Activated CD8-positive, alpha-beta memory T cell treated with anti-CD3 and anti-CD28 coated beads for 36 hours (primary cell): Measurements from ENCODE around the gene MEOX2. TPM values are rescaled to one million over a fixed set of nuclear protein-coding genes. Genes with fewer than 3 reads are reported as not detected.

Experiments used
- CTCF ChIA-PET: fragments of 350-600 bp; sonication (Branson Sonifier 250); formaldehyde crosslinking; loops from one replicate; lab custom pipeline; 2021; ENCODE audit warnings: antibody characterized with exemption; lab: Charles Lee
- POLR2A ChIA-PET: fragments of 350-600 bp; sonication (Branson Sonifier 250); formaldehyde crosslinking; loops from one replicate; lab custom pipeline; 2021; ENCODE audit warnings: antibody characterized with exemption; lab: Charles Lee
- total RNA-seq, 2 experiments: library from RNA; stranded (reverse); gene quantifications; one replicate each; pipeline ENCODE4 v1.2.3, GENCODE V29; 2021

Gene MEOX2
- total RNA-seq, result not detected

DNA sequence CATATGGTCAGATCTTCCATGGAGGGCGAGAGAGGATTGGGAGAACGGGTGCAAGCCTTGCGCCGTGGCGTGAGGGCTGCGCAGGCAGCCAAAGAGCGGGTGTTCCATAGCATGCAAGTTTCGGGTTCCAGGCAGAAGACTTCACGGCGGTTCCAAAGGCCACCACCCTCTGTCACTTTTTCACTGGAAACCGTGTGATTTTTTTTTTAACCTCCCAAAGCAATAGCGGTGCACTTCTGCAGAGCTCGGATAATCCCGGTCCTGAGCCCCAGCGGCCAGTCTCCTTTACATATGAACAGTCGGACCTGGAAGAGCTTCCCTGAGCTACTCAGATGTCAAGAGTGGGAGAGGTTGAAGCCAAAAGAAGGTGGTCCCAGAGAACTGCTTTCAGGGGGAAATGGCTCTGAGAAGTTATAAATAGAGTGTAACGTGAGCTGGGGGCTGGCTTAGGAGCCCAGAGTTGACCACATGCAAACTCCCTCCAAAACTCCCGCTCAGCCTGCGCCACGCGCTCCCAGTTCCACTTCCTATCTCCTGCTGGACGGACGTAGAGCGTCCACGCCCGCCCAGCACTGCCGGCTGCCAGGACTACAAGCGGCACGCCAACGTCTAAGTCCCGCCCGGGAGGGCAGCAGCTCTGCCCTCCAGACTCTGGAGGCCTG, at the start of gene MEOX2:
Gene MEOX2 (minus strand): TSS at position 389 of the 662 bp plus-strand sequence. CDS start 281 bp downstream, at position 108.
- CTCF ChIA-PET, result no interaction called here
- POLR2A ChIA-PET, result no interaction called here

DNA sequence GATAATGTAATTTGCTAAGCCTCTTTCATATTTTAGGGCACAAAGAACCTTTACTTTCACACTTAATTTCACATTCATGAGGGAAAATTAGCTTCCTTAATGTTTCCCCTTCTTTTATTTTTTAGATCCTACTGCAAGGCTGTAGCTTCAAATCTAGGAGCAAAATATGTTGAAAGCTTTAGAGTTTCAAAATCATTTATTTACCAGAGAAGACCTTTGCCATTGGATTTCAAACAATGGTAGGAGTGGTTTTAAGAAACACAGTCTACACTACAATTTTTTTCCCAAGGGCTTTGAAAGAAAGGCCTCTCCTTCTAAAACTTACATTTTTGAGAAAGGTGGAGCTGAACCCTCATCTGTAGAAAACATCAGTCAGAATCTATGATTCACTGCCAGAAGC, 43.3 kb upstream of the MEOX2 start:
- POLR2A ChIA-PET, result no interaction called here

DNA sequence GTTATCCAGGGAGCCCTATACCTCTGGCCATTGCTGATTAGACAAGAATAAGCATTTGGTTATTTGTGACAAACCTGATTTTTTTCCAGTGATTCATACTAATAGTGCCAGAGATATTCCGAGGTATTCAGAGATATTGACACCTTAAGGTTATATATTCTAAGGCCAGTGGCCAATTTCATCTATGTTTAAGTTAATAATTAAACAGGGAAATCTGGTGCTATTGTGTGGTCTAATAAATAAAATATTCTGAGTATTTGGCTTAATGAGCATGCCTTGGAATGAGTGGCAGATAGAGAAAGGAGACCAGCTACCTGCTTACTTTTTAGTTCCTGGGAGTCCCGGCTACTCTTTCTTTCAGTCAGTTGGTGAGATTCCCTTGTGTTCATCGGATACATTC, 38.6 kb upstream of the MEOX2 start:
- ChIA-PET CTCF (no interaction called here), POLR2A (no interaction called here)

More for the DNA sequence above, 43.3 kb upstream of the MEOX2 start:
- CTCF ChIA-PET, result no interaction called here

DNA sequence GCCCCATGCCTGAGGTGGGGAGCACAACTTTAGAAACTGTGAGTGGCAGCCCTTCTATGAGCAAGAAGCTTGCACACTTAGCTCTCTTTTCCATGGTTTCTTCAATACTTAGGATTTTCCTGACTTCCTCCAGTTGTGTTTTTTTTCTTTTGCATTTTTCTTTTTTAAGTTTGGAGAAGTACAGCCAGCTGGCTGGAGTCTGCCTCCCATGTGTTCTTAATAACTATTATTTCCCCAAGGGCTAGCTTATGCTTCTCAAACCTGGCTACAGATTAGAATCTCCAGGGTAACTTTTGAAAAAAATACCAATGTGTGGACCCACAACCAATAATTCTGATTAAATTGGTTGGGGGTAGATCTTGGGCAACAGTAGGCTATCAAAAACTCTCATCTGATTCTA, 37.4 kb upstream of the MEOX2 start:
- CTCF ChIA-PET, result no interaction called here
- POLR2A ChIA-PET, result no interaction called here

DNA sequence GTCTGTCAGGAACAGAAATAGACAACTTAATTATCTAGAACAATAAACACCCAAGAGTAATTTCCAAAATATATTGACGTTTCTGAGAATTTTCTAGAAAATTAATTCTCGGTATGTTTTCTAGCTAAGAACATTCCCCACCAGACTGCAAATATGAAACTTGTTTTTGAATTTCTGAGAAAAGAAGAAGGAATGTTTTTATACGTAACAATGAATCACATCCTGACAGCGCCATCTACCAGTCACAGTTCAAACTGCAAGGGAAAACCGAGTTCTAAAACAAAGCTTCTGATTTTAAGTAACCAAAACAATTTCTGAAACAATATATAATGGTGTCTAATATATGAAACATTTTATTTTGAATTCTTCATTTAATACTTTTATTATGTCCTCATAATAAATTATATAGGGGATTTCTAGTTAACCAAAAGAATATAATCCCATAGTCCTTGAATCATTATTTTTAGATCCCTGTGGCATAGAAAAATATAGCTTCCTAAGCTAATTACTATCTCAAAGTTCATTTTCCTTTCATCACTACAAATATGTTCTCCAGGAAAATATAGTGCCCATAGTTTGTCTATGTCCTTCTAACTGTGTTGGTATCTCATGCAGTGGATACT, 34.5 kb upstream of the MEOX2 start:
- CTCF ChIA-PET, result no interaction called here

DNA sequence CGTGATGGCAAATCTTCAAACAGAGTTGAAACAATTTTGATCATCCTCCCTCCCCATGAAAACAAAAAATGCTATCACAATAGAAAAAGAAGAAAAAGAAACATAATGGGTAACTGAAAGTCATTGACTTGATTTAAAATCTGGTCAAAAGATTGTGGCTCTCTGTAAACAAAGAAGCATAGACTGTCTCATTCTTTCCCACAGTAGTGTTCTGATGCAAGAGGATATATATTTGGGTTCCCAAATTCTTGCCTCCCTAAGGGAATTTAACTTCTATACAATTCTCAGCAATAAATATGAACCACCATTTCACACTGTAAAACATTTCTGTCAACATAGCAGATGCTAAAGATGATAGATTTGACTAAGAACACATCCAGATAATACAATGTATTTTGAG, 32.8 kb upstream of the MEOX2 start:
- POLR2A ChIA-PET, result no interaction called here
- CTCF ChIA-PET, result no interaction called here

More for the DNA sequence above, 34.5 kb upstream of the MEOX2 start:
- POLR2A ChIA-PET, result no interaction called here

DNA sequence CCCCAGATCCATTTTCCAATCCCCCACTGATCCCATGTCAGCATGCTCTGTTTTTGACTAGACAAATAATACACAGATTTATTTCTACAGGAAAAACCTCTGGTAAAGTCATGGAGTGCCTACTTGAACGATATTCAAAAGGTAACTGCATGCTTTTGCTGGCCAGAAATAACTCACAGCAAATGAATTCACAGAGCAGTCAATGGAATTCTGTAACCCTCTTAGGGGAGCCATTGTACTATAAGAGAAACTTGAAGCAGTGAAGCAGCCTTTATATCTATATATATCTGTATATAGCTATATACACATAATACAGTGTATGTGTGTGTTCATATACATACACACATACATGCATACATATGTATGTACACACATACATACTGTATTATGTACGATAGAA, 29.0 kb upstream of the MEOX2 start:
- ChIA-PET POLR2A (no interaction called here), CTCF (no interaction called here)

DNA sequence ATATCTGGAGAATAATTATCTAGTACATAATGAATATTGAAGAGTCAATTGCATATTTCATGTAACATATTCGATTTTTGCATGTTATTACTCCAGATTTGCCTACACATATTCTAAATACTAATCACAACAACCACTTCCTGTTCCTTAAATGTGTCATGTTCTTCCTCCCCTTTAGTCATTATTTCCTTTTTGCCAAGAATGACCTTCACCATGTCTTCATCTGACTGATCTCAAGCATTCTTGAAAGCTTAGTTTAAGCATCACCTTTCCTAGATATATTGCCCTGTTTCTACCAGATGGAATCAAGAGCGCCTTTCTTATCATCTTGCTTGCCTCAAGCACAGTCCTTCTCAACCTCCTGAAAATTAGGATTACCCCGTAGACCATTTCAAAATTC, 23.5 kb upstream of the MEOX2 start:
- ChIA-PET POLR2A (no interaction called here), CTCF (no interaction called here)

DNA sequence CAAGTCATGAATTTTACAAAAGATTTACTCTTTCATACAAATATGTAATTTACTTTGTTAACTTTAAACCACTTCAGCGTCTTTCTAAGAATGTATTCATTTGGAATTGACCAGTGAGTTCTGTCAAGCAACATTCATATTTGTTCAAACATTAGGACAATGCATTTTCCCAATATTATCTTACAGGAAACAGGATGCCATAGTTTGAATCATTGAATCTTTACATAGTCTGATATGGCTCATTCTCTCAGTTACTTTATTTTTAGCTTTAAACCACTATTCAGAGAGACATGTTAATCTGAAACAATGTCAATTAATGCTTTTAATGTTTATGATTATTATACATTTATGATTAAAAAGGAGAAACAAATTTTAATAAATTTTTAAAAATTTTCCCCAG, 21.1 kb upstream of the MEOX2 start:
- CTCF ChIA-PET, result no interaction called here
- POLR2A ChIA-PET, result no interaction called here

DNA sequence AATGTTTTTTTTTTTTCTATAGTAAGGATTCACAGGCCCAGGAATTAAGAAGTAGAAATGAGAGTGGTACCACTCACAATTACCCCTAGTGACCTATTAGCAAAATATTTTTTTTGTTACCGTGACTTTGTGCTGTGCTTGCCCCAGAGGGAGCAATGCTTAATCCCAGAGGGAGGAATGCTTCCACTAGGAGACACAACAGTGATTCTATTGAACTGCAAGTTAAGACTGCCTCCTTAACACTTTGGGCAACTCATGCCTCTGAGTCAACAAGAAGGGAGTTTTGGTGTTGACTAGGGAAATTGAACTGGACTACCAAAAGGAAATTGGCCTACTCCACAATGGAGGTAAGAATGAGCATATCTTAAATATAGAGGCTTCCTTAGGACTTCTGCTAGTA, 17.2 kb upstream of the MEOX2 start:
- ChIA-PET CTCF (no interaction called here), POLR2A (no interaction called here)

DNA sequence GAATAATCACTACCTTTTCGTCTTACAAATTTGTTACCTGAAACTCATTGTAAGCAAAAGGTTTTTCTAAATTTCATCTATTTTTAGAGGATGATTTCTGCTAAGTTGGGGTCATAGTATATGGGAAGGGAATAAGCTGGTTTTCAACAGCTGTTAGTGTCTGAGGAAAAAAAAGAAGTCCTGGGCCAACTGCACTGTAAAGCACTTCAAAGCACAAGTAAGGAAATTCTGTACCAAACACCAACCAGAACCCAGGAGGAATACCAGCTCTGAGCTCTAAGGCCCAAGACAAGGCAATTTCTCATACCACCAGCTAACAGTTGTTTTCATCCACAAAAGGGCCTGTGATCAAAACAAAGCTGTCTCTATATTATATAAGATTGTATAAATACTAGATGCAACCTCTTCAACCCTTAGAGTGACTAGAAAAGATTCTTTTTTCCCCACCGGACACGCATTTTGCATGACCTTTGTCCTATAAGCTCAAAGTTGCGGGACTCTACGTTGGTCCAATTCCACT, 6.1 kb upstream of the MEOX2 start:
- CTCF ChIA-PET, result no interaction called here
- POLR2A ChIA-PET, result no interaction called here

DNA sequence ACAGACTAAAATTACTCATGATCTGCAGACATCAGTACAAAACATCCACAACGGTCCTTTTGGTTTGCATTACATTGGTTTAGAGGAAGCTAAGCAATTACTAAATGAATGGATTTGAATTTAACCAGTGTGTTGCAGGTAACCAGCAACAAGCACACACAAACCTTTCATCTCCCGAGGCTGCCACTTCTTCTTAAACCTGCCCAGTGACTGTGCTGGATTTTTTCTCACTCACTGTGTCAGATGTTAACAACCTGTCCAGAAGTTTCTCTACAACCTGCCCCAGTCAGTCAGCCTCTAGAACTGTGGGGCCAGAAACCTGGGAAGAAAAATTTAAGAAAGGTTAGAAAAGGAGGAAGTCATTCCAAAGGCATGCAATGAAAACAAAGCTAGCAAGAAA, 2.4 kb upstream of the MEOX2 start:
- CTCF ChIA-PET, result no interaction called here
- POLR2A ChIA-PET, result no interaction called here

DNA sequence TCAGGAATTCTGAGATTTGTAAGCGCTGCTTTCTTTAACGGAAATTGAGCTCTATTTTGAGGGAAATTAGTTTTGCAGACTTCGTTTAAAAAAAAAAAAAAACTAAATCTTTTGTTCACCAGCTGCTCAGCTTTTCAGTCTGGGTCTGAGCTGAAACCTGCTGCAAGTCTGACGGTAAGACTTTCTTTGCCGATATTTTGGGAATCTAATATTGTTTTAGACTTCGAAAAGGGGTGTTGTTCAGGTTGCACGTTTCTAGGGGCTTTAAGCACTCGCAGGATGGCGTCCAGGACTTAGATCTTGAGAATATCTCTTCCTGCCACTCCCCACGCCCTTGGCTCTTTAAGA, 1.8 kb upstream of the MEOX2 start:
- CTCF ChIA-PET, result no interaction called here
- POLR2A ChIA-PET, result no interaction called here

DNA sequence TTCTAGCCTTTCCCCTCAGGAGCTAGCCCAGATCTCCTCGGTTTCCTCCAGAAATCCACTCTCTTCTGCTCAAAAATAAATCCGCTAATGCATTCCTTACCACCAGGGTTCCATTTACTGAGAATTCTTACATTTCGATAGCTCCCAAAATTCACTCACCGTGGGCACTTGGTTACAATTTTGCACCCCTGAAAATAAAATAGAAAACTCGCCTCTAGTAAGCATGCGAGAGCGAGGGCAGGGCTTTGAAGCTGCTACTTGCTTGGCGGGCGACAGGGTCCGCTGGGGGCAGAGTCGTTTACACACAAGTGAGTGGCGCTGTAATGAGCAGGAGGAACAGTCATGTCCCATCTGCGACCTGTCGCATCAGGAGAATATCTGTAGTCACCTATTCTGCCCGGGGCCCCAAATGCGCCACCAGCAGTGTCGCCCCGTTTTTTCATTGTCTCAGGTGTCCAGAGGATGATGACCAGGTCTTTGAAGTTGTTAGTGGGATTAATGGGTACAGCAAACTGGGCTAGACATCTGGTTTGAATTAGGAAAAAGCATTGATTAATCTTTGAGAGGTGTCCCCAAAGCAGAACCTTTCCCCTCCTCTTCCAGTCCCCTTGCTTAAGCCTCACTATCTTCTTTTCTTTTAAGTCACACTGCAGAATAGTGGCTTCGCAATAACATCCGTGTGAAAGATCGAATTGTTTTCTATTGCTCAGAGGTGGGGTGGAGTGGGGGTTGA, 1.2 kb upstream of the MEOX2 start:
- POLR2A ChIA-PET, result no interaction called here
- CTCF ChIA-PET, result no interaction called here

DNA sequence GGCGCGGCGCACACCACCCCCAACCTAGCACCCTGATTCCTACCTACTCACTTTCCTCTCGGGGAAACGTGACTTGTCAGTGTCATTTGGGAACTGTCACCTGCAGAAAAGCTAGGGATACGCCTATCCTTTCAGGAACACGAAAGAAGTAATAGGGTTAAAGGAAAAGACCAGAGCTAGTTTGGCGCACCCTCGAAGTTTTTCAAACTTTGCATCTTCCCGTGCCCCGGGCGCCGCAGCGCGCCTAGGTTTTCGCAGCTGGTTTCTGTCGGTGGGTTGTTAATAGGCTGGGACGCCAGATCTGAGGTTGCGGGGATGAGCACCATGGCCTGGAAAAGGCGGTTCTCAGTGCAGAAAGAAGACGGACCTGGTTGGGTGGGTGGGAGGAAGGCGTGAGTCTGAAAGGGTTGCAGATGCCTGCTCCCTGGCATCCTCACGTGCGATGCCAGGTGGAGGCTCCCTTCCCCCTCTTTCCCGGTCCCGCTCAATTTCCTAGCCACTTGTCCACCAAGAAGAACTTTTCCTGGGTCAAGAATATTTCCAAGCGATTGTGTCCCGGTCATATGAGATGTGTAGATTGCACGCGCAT, 568 bp upstream of the MEOX2 start:
- ChIA-PET POLR2A (no interaction called here), CTCF (no interaction called here)

DNA sequence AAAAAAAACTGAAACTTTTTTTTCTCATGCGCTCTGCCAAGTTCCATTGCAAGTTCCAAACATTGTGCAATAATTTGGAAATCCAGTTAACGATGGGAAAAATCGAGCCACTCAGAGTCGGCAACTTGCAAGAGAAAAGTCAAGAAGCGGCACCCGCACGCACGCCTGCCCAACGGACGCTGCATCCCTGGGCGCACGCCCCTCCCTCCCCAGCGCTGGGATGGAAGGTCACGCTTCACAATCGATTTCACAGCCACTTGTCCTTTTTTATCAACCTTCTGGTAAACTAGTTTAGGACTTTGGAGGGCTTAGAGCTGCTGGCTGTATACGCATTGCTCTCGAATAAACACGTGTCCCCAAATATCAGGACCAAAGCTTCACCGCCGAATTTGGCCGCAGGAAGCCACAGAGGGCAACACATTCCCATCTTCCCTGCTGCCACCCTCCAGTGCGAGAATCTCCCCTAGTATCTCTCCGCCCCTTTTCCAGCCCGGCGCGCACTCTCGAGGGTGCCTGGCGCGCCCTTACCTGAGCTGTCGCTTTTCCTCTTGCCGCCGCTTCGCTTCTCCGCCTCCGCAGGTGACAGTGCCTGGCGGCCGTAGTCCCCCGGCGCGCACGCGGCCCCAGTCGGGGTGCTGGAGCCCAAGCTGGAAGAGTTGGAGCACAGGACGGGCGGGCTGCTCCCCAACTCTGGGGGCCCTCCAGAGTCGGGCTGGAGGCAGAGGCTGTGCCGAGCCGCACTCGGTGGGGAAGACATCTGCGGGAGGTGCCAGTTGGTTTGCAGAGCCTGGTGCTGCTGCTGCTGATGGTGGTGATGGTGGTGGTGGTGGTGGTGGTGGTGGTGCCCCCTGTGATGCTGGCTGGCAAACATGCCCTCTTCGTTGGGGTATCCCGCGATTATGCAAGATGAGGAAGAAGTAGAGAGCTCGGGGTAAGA, 857 bp downstream of the MEOX2 start:
- ChIA-PET CTCF (no interaction called here), POLR2A (no interaction called here)

DNA sequence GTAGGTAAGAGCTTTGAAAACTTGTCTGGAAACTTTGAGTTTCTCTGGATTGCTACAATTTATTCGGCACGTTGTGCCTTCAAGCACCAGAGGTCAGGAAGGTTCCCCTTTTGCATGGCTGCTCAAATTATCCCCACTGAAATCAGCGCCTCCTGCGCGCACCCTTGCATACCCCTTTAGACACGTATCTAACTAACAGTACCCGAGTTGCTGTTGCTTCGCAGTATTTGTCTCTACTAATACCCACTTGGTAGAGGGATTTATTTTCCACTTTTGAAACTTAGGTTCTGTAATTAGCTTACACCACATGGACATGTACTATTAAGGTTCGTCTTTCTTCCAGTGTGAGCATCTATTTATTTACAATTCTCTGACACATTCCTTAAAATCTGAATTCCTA, 1.6 kb downstream of the MEOX2 start:
- ChIA-PET POLR2A (no interaction called here), CTCF (no interaction called here)

DNA sequence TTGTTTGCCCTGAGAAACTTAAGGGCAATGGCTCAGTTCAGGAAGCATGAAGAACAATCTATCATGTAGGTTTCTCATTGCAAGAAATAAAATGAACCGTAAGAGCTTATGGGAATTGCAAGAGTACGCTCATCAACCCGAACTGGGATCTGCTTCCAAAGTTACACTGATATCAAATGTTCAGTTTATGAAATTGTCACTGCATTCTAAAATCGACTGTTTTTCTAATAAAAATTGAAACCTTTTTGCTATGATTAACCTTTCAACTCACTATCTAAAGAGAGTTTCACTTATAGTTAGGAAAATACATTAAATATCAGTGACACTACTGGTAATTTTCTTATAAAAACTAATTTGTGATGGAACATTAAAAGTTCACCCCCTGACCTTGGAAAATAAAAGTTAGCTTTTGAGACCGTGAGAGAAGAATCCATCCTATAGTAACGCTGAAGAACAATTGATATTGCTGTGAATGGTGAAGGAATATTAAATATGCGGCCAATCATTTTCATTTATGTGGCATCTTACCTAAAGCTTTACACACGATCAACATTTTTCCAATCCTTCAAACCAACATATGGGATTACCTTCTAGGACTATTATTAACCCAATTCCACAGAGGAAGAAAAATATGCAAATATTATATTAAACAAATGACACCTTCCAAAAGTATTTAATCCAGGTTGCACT, 2.2 kb downstream of the MEOX2 start:
- ChIA-PET POLR2A (no interaction called here), CTCF (no interaction called here)

DNA sequence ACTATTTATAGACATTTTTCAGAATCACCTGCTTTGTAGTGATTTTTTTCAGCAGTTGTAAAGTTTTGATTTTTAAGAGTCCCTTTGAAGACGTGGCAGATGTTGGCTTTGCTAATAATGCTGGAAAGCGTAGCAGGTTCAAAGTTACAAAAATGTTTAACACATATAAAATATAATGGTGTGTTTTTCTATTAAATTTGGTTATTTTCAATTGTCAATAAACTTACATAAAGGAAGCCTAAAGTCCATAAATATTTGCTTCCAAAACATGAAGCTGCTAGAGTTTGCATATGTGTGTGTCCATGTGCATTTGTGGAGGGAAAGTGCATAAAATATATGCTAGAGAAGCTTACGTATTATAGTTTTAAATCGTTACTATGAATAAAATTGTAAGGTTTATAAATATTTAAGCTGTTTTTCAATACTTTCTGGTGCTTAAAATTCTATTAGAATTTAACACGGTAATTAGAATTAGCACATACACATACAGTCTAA, 3.7 kb downstream of the MEOX2 start:
- ChIA-PET POLR2A (no interaction called here), CTCF (no interaction called here)
